Chondrocyte (in vitro differentiated cells): ENCODE data around the gene G6PC3. TPM values are rescaled to one million over a fixed set of nuclear protein-coding genes. Genes with fewer than 3 reads are reported as not detected.
"Not testable (repeated sequence)": the region's sequence is repeated elsewhere in the genome, so short reads cannot be mapped to it uniquely, and the experiment has no call there.

Experiments
- DNase-seq: peaks from one replicate; pipeline ENCODE4 v3.0.0; 2021; ENCODE audit warnings: mixed read lengths, low spot score
- H3K27ac Mint-ChIP-seq: one replicate; pipeline ENCODE4 v1.8.0; 2021; ENCODE audit warnings: mild to moderate bottlenecking, moderate library complexity, mixed read lengths; ENCODE audit not compliant: unreplicated experiment
- H3K27me3 Mint-ChIP-seq: 2 replicates; pipeline ENCODE4 v1.8.0; 2021; ENCODE audit warnings: low read depth, mixed read lengths
- H3K36me3 Mint-ChIP-seq: 2 replicates; pipeline ENCODE4 v1.8.0; 2021; ENCODE audit warnings: low read depth, mixed read lengths
- H3K4me1 Mint-ChIP-seq: 2 replicates; pipeline ENCODE4 v1.8.0; 2021; ENCODE audit warnings: low read depth, mild to moderate bottlenecking, mixed read lengths
- H3K4me3 Mint-ChIP-seq: one replicate; pipeline ENCODE4 v1.8.0; 2021; ENCODE audit warnings: mild to moderate bottlenecking, moderate library complexity, mixed read lengths; ENCODE audit not compliant: unreplicated experiment
- H3K9me3 Mint-ChIP-seq: 2 replicates; pipeline ENCODE4 v1.8.0; 2021; ENCODE audit warnings: low read depth, mixed read lengths
- total RNA-seq: library from RNA; stranded (reverse); gene quantifications from 3 replicates; pipeline ENCODE4 v1.2.1, GENCODE V29; 2021
- TF ChIP-seq, protein P1 (sequence below): fragments of 200-600 bp; sonication (generic); IDR thresholded peaks from 2 replicates; pipeline ENCODE4 v1.5.0; 2021; ENCODE audit warnings: antibody characterized with exemption, mild to moderate bottlenecking, moderate library complexity

The G6PC3 gene
- total RNA-seq, 1 donor from 2014 or later: 59.2 TPM

DNA sequence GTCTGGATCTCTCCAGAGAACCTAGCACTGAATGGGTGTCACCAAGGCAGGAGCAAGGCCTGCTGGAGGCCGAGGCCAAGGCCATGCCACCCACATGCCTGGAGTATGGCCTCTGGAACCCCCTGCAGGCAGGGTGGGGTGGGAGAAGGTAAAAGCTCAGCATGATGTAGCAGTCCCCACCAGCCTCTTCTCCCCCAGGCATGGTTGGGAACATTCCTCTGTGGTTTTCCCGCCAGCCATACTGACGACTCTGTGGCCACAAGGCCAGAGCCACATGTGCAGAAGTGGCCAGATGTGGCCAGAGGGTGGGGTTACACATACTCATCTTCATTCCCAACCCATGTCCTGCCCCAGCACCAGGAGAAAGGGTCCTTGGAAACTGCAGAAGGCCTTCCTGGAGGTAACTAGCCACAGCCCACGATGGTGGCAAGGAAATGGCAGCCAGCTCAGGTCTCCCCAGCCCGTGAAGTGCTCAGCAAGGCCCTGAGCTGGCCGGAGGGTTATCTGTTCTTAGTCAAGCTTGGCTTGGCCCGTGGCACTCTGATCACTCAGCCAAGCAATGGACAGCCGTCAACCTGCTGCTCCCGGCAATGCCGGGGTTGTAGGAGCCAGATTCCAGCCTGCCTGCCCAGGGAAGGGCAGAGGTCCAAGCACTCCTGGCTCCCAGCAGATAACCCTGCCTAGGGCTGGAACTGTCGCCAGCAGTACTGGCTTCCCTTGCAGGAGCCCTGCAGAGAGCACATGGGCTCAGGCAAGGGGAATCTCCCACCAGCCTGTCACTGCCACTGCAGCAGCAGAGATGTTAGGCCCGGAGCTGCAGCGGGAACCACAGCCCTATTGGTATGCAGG lies 26.8 kb downstream of the G6PC3 start:
- Mint-ChIP-seq H3K9me3 (no peaks in the 10 kb centered on the region), H3K4me3 (no peak overlapping the region), H3K36me3 (peaks cover 2% of the 10 kb centered on the region), H3K4me1 (peaks cover 41% of the 10 kb centered on the region), H3K27ac (peak overlapping the region; percentile 98), H3K27me3 (no peaks in the 10 kb centered on the region)
- TF ChIP-seq, protein P1, sequence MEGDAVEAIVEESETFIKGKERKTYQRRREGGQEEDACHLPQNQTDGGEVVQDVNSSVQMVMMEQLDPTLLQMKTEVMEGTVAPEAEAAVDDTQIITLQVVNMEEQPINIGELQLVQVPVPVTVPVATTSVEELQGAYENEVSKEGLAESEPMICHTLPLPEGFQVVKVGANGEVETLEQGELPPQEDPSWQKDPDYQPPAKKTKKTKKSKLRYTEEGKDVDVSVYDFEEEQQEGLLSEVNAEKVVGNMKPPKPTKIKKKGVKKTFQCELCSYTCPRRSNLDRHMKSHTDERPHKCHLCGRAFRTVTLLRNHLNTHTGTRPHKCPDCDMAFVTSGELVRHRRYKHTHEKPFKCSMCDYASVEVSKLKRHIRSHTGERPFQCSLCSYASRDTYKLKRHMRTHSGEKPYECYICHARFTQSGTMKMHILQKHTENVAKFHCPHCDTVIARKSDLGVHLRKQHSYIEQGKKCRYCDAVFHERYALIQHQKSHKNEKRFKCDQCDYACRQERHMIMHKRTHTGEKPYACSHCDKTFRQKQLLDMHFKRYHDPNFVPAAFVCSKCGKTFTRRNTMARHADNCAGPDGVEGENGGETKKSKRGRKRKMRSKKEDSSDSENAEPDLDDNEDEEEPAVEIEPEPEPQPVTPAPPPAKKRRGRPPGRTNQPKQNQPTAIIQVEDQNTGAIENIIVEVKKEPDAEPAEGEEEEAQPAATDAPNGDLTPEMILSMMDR: no peak
- no peak for DNase-seq

DNA sequence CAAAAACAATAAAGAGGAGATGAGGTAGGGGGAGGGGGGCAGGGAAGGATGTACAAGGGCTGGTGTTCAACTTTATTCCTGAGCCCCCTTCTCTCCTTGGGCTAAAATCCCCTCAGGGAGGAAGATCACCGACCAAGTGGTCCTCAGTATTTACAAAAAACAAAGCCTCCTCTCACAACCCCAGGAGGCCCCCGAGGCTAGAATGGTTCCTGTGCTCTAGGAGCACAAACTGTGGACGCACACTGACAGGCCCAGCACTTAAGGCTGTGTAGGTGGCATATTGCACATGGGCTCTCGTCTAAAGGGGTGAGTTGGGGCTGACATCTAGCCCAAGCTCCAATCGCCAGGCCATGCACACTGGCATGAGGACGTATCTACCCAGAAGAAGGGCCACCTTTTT lies 31.3 kb downstream of the G6PC3 start:
- not testable (repeated sequence) for H3K27me3 Mint-ChIP-seq, H3K36me3 Mint-ChIP-seq, H3K9me3 Mint-ChIP-seq, H3K4me3 Mint-ChIP-seq
- DNase-seq: peak; percentile 46
- peak overlapping the region; percentile 83 for H3K27ac Mint-ChIP-seq
- peaks cover 24% of the 10 kb centered on the region for H3K4me1 Mint-ChIP-seq

DNA sequence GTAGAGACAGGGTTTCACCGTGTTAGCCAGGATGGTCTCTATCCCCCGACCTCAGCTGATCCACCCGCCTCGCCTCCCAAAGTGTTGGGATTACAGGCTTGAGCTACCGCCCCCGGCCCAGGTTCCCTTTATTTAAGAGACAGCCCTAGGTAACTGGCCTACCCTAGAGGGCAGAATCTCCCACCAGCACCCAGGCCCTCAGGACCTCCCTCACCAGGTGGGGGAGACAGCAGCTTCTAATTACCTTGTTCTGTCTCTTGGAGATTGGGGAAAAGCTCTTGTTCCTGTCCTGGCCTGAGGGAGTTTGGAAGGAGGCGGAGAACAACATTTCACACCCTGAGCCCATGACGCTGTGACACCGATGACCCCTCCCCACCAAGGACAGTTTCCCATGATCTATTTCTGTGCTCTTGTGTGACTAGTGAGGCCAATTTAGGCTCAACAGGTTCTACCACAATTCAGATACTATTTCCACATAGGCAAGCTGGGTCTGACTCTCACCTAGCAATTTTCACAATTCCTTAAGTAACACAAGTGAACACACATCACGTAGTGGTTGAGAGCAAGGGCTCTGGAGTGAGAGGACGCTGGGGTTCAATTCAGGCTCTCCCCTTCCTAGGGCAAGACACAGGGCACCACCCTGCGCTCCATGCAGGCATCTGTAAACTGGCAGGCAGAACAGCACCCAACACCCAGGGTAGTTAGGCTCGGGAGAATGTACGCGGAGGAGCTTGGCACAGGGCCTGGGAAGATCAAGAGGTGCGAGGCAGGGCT lies 32.5 kb downstream of the G6PC3 start:
- H3K27me3 Mint-ChIP-seq: no peaks in the 10 kb centered on the region
- no peak overlapping the region for H3K4me3 Mint-ChIP-seq

DNA sequence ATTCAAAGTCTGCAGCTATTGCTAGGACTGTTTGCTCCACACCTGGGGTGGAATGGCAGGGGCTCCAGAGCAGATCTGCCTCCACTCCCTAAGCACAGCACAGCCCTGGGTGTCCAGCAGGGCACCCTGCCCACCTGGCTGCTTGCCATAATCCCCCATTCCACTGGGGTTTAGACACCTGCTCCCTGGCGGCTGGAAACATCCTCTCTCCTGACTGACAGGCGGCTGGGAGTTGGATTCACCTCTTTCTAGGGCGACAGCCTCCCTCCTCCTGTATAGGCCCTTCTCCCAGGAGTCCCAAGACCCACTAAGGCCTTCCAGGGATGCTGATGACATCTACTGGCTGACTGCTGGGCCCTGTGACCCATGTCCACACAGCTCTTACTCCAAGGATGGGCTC lies 34.9 kb downstream of the G6PC3 start:
- Mint-ChIP-seq H3K4me1 (peaks cover 43% of the 10 kb centered on the region), H3K4me3 (no peak overlapping the region), H3K9me3 (no peaks in the 10 kb centered on the region), H3K27me3 (no peaks in the 10 kb centered on the region), H3K36me3 (peaks cover 3% of the 10 kb centered on the region), H3K27ac (no peak overlapping the region)
- TF ChIP-seq, protein P1: no peak
- no peak for DNase-seq

More for the DNA sequence above, 32.5 kb downstream of the G6PC3 start:
- TF ChIP-seq, protein P1: no peak
- Mint-ChIP-seq H3K27ac (no peak overlapping the region), H3K36me3 (peaks cover 3% of the 10 kb centered on the region), H3K4me1 (peaks cover 22% of the 10 kb centered on the region), H3K9me3 (no peaks in the 10 kb centered on the region)
- no peak for DNase-seq

DNA sequence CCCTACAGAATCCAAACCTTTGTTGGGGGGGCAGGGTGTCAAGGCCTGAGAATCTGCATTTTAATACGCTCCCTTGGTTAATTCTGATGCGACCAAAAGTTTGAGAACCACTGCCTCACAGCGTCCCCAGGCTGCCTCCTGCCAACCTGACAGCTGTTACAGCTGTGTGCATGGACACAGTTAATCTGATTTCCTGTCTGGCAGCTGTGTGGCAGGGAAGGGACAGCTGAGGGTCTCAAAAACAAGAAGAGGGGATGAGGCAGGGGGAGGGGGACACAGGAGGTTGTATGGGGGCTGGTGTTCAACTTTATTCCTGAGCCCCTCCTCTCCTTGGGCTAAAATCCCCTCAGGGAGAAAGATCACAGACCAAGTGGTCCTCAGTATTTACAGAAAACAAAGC lies 35.4 kb downstream of the G6PC3 start:
- Mint-ChIP-seq H3K9me3 (no peaks in the 10 kb centered on the region), H3K27ac (no peak overlapping the region)
- TF ChIP-seq, protein P1: no peak

More for the DNA sequence above, 35.4 kb downstream of the G6PC3 start:
- no peak for DNase-seq
- no peak overlapping the region for H3K4me3 Mint-ChIP-seq
- peaks cover 3% of the 10 kb centered on the region for H3K36me3 Mint-ChIP-seq
- H3K4me1 Mint-ChIP-seq: peaks cover 46% of the 10 kb centered on the region
- H3K27me3 Mint-ChIP-seq: no peaks in the 10 kb centered on the region
